ENCODE measurements around the gene CERK. TPM values are rescaled to one million over a fixed set of nuclear protein-coding genes. Genes with fewer than 3 reads are reported as not detected.

The CERK gene
- polyA plus RNA-seq, 1 donor from 2014 or later, result 57.4 TPM

DNA sequence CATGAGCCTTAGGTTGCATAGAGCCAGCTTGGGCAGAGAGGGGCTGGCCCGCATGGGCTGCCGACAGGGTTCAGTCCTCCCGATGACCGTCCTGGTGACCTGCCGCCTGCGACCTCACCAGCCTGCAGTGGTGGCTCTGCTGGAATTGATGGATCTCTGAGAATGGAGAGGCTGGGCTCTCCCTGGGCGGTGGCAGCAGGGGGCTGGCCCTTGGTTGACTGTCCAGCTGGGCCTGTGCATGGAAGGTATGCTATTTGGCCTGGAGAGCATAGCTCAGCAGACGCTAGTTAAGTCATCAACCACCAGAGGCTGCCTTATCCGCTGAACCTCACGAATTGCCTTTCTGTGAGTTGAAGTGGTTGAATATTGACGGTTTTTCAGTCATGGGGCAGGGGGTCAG lies 98.2 kb downstream of the CERK start:
- Histone ChIP-seq H3K4me2 (ENCODE audit: low read length) (no peak overlapping the region), H3K36me3 (ENCODE audit: insufficient read depth, low read length) (no peaks in the 10 kb centered on the region), H3K4me3 (ENCODE audit: low read length) (no peak overlapping the region), H3K27me3 (ENCODE audit: insufficient read depth, low read depth, low read length) (no peaks in the 10 kb centered on the region), H3K27ac (ENCODE audit: low read length) (no peak overlapping the region), H3F3A (ENCODE audit: insufficient read depth, low read length, poor library complexity, severe bottlenecking) (no peaks in the 10 kb centered on the region), H3K9me3 (ENCODE audit: low read length) (no peaks in the 10 kb centered on the region), H2AFZ (ENCODE audit: low read depth, low read length) (no peak overlapping the region), H4K20me1 (ENCODE audit: insufficient read depth) (no peaks in the 10 kb centered on the region), H3K9me2 (ENCODE audit: insufficient read depth, low read length) (no peaks in the 10 kb centered on the region), H3K9ac (ENCODE audit: low read length) (no peak overlapping the region), H3K79me2 (replicated peaks; ENCODE audit: insufficient read depth, low read length) (no peaks in the 10 kb centered on the region)
- TF ChIP-seq RAD21 (conservative IDR thresholded peaks at IDR 0.05) (no peak), POLR2AphosphoS5 (IDR thresholded peaks at IDR 0.05) (no peak), EP300 (conservative IDR thresholded peaks at IDR 0.05; ENCODE audit: poor library complexity, severe bottlenecking) (no peak), TAF1 (IDR thresholded peaks at IDR 0.05; ENCODE audit: low read depth) (no peak), SMC3 (conservative IDR thresholded peaks at IDR 0.05; ENCODE audit: poor library complexity) (no peak), EZH2 (IDR thresholded peaks at IDR 0.05; ENCODE audit: borderline replicate concordance, insufficient read depth, low read length, poor library complexity, severe bottlenecking) (no peak), MXI1 (conservative IDR thresholded peaks at IDR 0.05; ENCODE audit: poor library complexity, severe bottlenecking) (no peak)
- TF ChIP-seq, protein P1, sequence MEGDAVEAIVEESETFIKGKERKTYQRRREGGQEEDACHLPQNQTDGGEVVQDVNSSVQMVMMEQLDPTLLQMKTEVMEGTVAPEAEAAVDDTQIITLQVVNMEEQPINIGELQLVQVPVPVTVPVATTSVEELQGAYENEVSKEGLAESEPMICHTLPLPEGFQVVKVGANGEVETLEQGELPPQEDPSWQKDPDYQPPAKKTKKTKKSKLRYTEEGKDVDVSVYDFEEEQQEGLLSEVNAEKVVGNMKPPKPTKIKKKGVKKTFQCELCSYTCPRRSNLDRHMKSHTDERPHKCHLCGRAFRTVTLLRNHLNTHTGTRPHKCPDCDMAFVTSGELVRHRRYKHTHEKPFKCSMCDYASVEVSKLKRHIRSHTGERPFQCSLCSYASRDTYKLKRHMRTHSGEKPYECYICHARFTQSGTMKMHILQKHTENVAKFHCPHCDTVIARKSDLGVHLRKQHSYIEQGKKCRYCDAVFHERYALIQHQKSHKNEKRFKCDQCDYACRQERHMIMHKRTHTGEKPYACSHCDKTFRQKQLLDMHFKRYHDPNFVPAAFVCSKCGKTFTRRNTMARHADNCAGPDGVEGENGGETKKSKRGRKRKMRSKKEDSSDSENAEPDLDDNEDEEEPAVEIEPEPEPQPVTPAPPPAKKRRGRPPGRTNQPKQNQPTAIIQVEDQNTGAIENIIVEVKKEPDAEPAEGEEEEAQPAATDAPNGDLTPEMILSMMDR (IDR thresholded peaks at IDR 0.05; ENCODE audit: poor library complexity, severe bottlenecking), result no peak
- TF ChIP-seq, protein P2, sequence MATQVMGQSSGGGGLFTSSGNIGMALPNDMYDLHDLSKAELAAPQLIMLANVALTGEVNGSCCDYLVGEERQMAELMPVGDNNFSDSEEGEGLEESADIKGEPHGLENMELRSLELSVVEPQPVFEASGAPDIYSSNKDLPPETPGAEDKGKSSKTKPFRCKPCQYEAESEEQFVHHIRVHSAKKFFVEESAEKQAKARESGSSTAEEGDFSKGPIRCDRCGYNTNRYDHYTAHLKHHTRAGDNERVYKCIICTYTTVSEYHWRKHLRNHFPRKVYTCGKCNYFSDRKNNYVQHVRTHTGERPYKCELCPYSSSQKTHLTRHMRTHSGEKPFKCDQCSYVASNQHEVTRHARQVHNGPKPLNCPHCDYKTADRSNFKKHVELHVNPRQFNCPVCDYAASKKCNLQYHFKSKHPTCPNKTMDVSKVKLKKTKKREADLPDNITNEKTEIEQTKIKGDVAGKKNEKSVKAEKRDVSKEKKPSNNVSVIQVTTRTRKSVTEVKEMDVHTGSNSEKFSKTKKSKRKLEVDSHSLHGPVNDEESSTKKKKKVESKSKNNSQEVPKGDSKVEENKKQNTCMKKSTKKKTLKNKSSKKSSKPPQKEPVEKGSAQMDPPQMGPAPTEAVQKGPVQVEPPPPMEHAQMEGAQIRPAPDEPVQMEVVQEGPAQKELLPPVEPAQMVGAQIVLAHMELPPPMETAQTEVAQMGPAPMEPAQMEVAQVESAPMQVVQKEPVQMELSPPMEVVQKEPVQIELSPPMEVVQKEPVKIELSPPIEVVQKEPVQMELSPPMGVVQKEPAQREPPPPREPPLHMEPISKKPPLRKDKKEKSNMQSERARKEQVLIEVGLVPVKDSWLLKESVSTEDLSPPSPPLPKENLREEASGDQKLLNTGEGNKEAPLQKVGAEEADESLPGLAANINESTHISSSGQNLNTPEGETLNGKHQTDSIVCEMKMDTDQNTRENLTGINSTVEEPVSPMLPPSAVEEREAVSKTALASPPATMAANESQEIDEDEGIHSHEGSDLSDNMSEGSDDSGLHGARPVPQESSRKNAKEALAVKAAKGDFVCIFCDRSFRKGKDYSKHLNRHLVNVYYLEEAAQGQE (IDR thresholded peaks at IDR 0.05; ENCODE audit: borderline replicate concordance), result no peak

DNA sequence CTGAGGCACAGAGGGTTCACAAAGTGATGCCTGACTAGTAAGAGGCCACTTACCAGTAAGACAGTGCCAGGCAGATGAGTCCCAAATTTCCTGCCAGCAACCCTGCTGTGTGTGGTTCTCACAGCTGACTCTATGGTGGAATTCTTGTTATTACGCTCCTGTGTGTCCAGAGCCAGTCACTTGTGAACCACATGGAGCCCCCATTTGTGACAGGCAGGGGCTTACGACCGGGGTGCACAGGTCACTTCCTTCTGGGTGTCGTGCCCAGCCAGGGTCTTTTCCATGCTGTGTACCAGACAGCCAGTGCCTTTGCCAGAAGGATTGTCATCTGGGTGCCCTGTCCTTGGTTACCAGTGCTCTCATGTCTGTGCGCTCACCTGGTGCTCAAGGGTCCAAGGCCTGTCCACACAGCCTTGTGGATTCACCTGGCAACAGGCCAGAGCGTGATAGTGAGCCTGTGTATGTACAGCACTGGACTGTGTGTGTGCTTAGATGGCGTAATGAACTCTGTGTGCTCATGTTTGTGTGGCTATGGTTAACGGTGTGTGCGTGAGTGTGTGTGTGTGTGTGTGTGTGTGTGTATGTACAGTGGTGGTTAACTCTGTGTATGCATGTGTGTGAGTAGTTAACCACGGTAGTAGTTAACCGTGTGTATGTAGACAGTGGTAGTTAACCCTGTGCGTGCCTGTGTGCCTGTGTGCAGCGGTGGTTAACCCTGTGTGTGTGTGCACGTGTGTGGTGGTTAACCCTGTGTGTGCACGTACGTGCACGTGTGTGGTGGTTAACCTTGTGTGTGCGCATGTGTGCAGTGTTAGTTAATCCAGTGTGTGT lies 99.2 kb downstream of the CERK start:
- H3K27me3 ChIP-seq (ENCODE audit: insufficient read depth, low read depth, low read length), result no peaks in the 10 kb centered on the region
- no peaks in the 10 kb centered on the region for H3F3A ChIP-seq (ENCODE audit: insufficient read depth, low read length, poor library complexity, severe bottlenecking)
- no peaks in the 10 kb centered on the region for H3K36me3 ChIP-seq (ENCODE audit: insufficient read depth, low read length)
- H3K9ac ChIP-seq (ENCODE audit: low read length), result no peak overlapping the region
- H2AFZ ChIP-seq (ENCODE audit: low read depth, low read length), result no peak overlapping the region
- H3K27ac ChIP-seq (ENCODE audit: low read length), result no peak overlapping the region
- no peak overlapping the region for H3K4me3 ChIP-seq (ENCODE audit: low read length)
- no peaks in the 10 kb centered on the region for H3K9me2 ChIP-seq (ENCODE audit: insufficient read depth, low read length)
- TF ChIP-seq MXI1 (conservative IDR thresholded peaks at IDR 0.05; ENCODE audit: poor library complexity, severe bottlenecking) (no peak), EP300 (conservative IDR thresholded peaks at IDR 0.05; ENCODE audit: poor library complexity, severe bottlenecking) (no peak), EZH2 (IDR thresholded peaks at IDR 0.05; ENCODE audit: borderline replicate concordance, insufficient read depth, low read length, poor library complexity, severe bottlenecking) (no peak)
- H3K79me2 ChIP-seq (replicated peaks; ENCODE audit: insufficient read depth, low read length), result no peaks in the 10 kb centered on the region
- no peaks in the 10 kb centered on the region for H3K9me3 ChIP-seq (ENCODE audit: low read length)
- H3K4me2 ChIP-seq (ENCODE audit: low read length), result no peak overlapping the region
- H4K20me1 ChIP-seq (ENCODE audit: insufficient read depth), result no peaks in the 10 kb centered on the region
